Type B pancreatic cell (in vitro differentiated cells): ENCODE data around the gene FAM186B. TPM values are rescaled to one million over a fixed set of nuclear protein-coding genes. Genes with fewer than 3 reads are reported as not detected.

Experiments
- DNase-seq: peaks from one replicate; pipeline ENCODE4 v3.0.0; 2021; ENCODE audit warnings: mixed read lengths; ENCODE audit not compliant: unreplicated experiment; ENCODE audit errors: extremely low spot score
- H3K27ac Mint-ChIP-seq: 2 replicates; pipeline ENCODE4 v1.8.0; 2021; ENCODE audit warnings: mild to moderate bottlenecking, mixed read lengths
- H3K27me3 Mint-ChIP-seq: 2 replicates; pipeline ENCODE4 v1.8.0; 2021; ENCODE audit warnings: mixed read lengths
- H3K36me3 Mint-ChIP-seq: 2 replicates; pipeline ENCODE4 v1.8.0; 2021; ENCODE audit warnings: mixed read lengths
- H3K4me1 Mint-ChIP-seq: one replicate; pipeline ENCODE4 v1.8.0; 2021; ENCODE audit warnings: mixed read lengths; ENCODE audit not compliant: unreplicated experiment
- H3K4me3 Mint-ChIP-seq: 2 replicates; pipeline ENCODE4 v1.8.0; 2021; ENCODE audit warnings: mild to moderate bottlenecking, mixed read lengths
- H3K9me3 Mint-ChIP-seq: 2 replicates; pipeline ENCODE4 v1.8.0; 2021; ENCODE audit warnings: mixed read lengths
- CTCF ChIP-seq: fragments of 200-600 bp; sonication (generic); conservative IDR thresholded peaks from 2 replicates; pipeline ENCODE4 v1.5.0; 2021; ENCODE audit warnings: antibody characterized with exemption, mild to moderate bottlenecking
- total RNA-seq: library from RNA; stranded (reverse); gene quantifications from 2 replicates; pipeline ENCODE4 v1.2.1, GENCODE V29; 2021; ENCODE audit warnings: low replicate concordance

Gene FAM186B
- total RNA-seq, 1 donor from 2014 or later = 0.14 TPM

DNA sequence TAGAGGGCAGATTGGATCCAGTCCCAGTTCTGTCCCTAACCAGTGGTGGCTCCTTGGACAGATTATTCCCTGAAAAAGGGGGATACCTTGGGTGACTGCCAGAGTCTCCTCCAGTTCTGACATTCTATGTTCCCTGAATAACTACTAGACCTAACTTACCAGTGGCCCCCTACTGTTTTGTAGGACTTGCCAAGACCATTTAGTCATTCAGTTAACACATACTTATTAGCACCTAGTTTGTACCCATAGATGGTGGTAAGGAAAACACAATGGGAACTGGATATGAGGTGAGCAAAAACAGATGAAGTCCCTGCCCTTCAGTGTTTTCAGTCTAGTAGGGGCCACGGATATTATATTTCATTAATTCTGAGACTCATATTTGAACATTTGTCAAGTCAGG, 21.4 kb upstream of the FAM186B start:
- no peak for TF ChIP-seq CTCF
- peaks cover 1% of the 10 kb centered on the region for H3K36me3 Mint-ChIP-seq
- no peak overlapping the region for H3K27ac Mint-ChIP-seq
- H3K4me1 Mint-ChIP-seq = peaks cover 10% of the 10 kb centered on the region
- no peaks in the 10 kb centered on the region for H3K9me3 Mint-ChIP-seq
- H3K27me3 Mint-ChIP-seq = no peaks in the 10 kb centered on the region
- H3K4me3 Mint-ChIP-seq = no peak overlapping the region
- DNase-seq = no peak

DNA sequence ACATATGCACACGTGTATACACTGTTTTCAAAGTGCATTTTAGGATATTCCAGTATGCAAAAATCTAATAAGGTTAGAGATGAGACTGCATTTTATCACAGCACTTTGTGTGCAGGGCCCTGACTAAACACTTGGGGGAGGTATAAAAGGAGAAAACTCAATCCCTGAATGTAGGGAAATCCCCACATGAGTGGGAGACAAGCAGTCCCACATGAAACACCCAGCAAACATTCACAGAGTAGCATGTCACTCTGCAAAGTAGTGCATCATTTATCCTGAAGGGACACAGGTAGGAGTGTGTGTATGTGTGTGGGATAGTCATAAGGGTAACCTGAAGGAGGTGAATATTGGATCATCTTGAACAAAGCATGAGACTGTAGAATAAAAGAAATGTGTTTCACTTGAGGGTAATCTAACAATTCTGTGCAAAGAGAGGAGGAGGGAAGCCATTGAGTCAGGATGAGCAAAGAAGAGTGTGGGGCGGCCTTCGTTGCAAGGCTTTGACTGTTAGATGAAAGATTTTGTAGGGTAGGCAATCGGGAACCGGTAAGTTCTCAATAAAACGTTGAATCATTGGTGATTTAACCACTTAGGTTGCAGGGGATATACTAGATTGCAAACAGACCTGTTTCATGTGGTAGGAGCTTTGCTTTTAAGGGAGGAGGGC, 20.9 kb upstream of the FAM186B start:
- no peak overlapping the region for H3K4me3 Mint-ChIP-seq
- no peaks in the 10 kb centered on the region for H3K9me3 Mint-ChIP-seq
- no peak for DNase-seq
- no peak for TF ChIP-seq CTCF
- no peak overlapping the region for H3K27ac Mint-ChIP-seq
- H3K27me3 Mint-ChIP-seq = no peaks in the 10 kb centered on the region
- peaks cover 15% of the 10 kb centered on the region for H3K4me1 Mint-ChIP-seq
- H3K36me3 Mint-ChIP-seq = no peaks in the 10 kb centered on the region

GRCh38 chr12:49624921-49625577, 19.6 kb upstream of the FAM186B start:
- Mint-ChIP-seq H3K27me3 (no peaks in the 10 kb centered on the region), H3K36me3 (no peaks in the 10 kb centered on the region), H3K4me1 (peaks cover 18% of the 10 kb centered on the region), H3K27ac (peak overlapping the region; percentile 52), H3K9me3 (no peaks in the 10 kb centered on the region), H3K4me3 (peak overlapping the region; percentile 79)
- no peak for DNase-seq
- no peak for TF ChIP-seq CTCF

- peak; percentile 77 for TF ChIP-seq CTCF
- Mint-ChIP-seq H3K36me3 (no peaks in the 10 kb centered on the region), H3K9me3 (no peaks in the 10 kb centered on the region), H3K4me3 (peak within 1 kb of the TSS; percentile 92), H3K4me1 (peaks cover 29% of the 10 kb centered on the region), H3K27me3 (peaks cover 3% of the 10 kb centered on the region), H3K27ac (peak within 1 kb of the TSS; percentile 88)
- peak; percentile 92 for DNase-seq
These were observed 17.9 kb upstream of the FAM186B start, which contains the start of gene PRPF40B for GRCh38 chr12:49623142-49623904. Gene PRPF40B, plus strand, starts transcription at chr12:49623561. Its CDS starts 30 bp downstream, at chr12:49623591.

DNA sequence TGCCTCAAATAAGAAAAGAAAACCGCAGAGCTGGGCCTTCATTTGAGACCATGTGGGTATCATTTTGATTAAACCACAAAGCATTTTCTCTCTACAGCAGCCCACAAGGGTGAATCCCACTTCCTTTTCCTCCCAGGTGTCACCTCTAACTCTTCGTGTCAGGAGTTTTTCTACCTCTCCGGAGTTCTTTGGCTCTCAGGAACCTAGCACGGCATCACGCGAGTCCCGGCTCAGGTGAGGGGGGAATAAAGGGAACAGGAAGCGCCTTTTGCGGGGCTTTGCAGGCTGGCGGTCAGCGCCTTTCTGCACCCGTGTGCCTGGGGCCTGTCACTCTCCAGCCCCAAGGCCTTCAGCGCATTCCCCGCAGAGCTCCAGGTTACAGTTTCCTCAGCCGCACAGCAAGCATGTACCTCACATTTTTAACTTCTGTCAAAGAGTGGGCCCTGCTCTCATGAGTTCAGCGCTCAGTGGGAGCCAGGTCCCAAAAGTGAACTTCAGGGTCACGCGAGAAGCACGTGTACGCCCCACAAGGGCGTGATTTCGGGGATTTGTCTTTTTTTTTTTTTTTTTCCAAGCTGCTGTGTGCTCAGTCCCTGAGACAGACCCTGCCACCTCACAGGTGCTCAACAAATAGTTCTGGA, 17.2 kb upstream of the FAM186B start:
- no peak for TF ChIP-seq CTCF
- Mint-ChIP-seq H3K27me3 (peaks cover 3% of the 10 kb centered on the region), H3K4me1 (peaks cover 30% of the 10 kb centered on the region), H3K27ac (peak overlapping the region; percentile 88), H3K36me3 (no peaks in the 10 kb centered on the region), H3K9me3 (no peaks in the 10 kb centered on the region), H3K4me3 (peak overlapping the region; percentile 92)
- no peak for DNase-seq
